K562 treated with DMSO at 1 percent for 12 hours (cell line): ENCODE results near the gene ATP8B2. TPM values are rescaled to one million over a fixed set of nuclear protein-coding genes. Genes with fewer than 3 reads are reported as not detected.

ENCODE experiments used
- total RNA-seq: library from RNA; unstranded; fragments of 300-600 nt; gene quantifications from 2 replicates; pipeline ENCODE4 v1.2.3, GENCODE V29; 2022; ENCODE audit not compliant: insufficient read depth

The ATP8B2 gene, protein sequence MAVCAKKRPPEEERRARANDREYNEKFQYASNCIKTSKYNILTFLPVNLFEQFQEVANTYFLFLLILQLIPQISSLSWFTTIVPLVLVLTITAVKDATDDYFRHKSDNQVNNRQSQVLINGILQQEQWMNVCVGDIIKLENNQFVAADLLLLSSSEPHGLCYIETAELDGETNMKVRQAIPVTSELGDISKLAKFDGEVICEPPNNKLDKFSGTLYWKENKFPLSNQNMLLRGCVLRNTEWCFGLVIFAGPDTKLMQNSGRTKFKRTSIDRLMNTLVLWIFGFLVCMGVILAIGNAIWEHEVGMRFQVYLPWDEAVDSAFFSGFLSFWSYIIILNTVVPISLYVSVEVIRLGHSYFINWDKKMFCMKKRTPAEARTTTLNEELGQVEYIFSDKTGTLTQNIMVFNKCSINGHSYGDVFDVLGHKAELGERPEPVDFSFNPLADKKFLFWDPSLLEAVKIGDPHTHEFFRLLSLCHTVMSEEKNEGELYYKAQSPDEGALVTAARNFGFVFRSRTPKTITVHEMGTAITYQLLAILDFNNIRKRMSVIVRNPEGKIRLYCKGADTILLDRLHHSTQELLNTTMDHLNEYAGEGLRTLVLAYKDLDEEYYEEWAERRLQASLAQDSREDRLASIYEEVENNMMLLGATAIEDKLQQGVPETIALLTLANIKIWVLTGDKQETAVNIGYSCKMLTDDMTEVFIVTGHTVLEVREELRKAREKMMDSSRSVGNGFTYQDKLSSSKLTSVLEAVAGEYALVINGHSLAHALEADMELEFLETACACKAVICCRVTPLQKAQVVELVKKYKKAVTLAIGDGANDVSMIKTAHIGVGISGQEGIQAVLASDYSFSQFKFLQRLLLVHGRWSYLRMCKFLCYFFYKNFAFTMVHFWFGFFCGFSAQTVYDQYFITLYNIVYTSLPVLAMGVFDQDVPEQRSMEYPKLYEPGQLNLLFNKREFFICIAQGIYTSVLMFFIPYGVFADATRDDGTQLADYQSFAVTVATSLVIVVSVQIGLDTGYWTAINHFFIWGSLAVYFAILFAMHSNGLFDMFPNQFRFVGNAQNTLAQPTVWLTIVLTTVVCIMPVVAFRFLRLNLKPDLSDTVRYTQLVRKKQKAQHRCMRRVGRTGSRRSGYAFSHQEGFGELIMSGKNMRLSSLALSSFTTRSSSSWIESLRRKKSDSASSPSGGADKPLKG
- 11.1 and 27.0 TPM in 2 replicates for total RNA-seq

DNA sequence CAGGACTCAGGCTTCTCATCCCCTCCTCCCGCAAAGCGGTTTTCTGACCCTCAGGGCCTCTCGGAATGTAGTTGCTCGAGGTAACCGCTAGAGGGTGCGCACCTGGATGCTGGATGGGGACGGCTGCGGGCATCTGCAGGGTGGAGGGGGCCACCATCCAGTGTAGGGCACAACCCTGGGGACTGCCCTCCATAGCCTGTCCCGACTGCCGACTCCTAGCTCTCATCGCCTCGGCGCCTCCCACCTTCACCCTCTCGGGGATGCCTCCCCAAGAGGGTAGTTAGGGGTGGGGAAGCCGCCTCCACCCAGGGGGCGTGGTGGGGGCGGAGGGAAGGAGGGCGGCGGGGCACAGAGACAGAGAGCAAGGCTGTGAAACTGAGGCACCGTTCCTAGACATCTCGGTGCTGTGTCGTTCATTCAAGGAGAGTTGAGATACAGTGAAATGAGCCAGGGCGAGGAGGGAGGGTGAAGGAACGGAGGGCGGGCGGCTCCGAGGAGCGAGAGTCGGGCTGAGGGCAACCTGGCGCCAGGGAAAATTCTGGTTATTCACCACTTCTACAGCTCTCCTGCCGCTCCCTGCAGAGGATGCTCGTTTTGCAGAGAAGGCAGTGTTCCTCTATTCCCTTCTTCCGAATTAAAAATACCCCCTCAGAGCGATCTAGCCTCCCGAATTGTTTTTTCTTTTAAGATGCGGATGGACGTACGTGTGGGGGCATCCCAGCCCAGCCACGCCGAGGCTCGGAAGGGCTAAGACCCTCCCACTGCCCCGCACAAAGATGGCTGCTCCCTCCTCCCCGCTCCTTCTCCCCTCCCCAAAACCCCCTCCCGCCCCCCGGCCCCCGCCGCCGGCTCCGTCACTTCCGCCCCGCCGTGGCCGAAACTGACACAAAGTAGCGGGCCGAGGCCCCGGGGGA is at the start of gene ATP8B2:
Gene ATP8B2 (plus strand): TSS at position 857 of the 914 bp plus-strand sequence. CDS start 2,617 bp downstream, outside the sequence.

DNA sequence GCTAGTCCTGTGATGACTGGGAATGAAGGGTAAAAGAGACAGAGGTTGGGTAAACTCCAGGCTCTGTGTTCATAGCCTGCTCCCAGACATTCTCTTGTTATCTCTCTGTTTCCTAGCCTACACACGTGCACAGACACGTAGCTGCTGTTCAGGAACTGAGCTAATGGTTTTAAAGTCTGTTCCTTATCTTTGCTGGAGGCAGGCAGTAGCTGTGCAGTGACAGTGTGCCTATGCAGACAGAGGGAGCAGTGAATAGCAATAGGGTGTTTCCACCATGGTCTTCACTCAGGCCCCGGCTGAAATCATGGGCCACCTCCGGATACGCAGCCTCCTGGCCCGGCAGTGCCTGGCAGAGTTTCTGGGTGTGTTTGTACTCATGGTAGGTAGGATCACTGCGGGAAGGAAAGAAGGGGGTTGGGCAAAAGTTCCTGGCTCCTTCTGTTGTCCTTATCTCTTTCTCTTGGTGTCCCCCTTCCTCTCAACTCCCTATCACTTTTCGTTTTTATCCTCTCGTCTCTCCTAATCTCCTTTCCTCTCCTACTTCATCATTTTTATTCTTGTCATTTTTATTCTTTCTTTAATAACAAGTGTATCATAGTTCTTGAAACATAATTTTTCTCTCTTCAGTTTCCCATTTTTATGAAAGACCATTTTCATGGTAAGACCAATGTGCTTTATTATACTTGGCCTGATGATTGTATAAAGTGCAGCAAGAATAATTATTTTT is 4.3 kb upstream of the ATP8B2 start, which contains the start of gene AQP10:
Gene AQP10 (plus strand): TSS at position 212 of the 727 bp plus-strand sequence. CDS start 63 bp downstream, at position 275.

Other genes with a start within 250 kb of the ATP8B2 start
- gene NUP210L, start 170.5 kb upstream of the ATP8B2 start, total RNA-seq = not detected in 2 replicates
- 228 and 361 TPM in 2 replicates for gene TPM3, start 133.4 kb upstream of the ATP8B2 start, total RNA-seq
- not detected in 2 replicates for gene CFAP141, start 119.2 kb upstream of the ATP8B2 start, total RNA-seq
- gene UBAP2L, start 104.6 kb upstream of the ATP8B2 start, total RNA-seq = 49.2 and 167 TPM in 2 replicates
- gene HAX1, start 52.9 kb upstream of the ATP8B2 start, total RNA-seq = 212 and 223 TPM in 2 replicates
- gene AQP10, start 4.4 kb upstream of the ATP8B2 start, total RNA-seq = 0.65 and 1.3 TPM in 2 replicates
- 0.73 and 3.9 TPM in 2 replicates for gene IL6R, start 79.8 kb downstream of the ATP8B2 start, total RNA-seq
- gene TDRD10, start 176.7 kb downstream of the ATP8B2 start, total RNA-seq = not detected in 2 replicates
- not detected in 2 replicates for gene SHE, start 176.9 kb downstream of the ATP8B2 start, total RNA-seq
- gene UBE2Q1, start 233.1 kb downstream of the ATP8B2 start, total RNA-seq = 29.2 and 43.3 TPM in 2 replicates
- 0.37 TPM in 1 of 2 replicates, not detected in the other for gene CHRNB2, start 242.3 kb downstream of the ATP8B2 start, total RNA-seq